ENCODE data around the gene SUFU.
A peak's percentile ranks its signal among the peaks of the same experiment; 100 is the strongest.

SUFU gene

DNA sequence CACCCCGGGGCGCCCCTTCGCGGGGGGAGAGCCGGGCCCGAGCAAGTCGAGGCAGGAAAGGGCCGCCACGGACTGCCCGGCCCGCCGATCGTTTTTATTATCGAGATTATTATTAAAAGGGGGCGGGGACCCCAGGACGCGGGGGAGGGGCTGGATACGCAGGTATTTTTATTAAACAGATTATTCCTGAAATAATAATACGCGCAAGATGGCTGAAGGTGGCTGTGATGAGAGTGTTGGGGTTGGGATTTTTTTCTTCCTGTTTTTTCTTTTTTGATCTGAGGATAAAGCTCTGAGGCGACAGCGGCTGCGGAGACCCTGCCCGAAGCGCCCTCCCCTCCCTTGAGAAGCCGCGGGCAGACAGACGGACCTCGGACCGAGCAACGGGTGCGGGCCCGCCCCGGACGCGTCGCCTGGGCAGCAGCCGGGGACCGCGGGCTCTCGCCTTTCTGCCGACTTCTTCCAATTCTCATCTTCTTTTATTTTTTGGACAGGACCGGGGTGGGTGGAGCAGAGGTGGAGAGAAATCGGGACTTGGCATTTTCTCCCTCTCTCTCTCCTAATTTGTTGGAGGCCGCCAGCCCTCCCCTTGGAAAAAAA, 139.1 kb downstream of the SUFU start:
- no peak for DNase-seq

DNA sequence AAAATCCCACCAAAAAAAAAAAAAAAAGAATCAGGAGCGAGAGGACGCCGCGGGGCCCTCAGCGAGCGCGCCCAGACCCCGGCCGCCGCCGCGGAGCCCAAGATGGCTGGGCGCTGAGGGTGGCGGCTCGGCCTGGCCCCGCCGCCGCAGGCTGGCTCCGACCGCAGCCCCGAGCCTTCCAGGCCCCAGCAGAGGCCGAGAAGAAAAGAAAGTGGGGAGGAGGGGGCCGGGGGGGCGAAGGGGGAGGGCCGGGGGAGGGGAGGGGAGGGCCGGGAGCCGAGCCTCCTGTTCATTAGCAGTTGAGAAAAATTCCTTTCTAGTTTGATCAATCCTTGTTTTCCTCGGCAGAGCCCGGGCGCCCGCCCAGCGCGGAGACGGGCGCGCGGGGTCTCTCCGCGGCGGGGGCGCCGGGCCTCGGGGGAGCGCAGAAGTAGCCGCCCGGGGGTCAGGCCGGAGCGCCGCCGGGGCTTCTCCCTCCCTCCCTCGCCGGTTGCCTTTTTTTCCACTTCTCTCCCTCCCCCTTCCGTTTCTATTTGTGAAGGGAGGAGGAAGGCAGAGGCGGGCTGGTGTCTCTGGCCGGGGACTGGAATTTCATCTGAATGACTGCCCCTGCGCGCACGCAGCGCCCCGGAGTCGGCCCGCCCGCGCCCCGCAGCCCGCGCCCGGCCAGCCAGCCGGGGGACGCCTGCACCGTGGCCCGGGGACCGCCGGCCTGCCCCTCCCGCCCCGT, 139.7 kb downstream of the SUFU start:
- DNase-seq = peak; percentile 14

DNA sequence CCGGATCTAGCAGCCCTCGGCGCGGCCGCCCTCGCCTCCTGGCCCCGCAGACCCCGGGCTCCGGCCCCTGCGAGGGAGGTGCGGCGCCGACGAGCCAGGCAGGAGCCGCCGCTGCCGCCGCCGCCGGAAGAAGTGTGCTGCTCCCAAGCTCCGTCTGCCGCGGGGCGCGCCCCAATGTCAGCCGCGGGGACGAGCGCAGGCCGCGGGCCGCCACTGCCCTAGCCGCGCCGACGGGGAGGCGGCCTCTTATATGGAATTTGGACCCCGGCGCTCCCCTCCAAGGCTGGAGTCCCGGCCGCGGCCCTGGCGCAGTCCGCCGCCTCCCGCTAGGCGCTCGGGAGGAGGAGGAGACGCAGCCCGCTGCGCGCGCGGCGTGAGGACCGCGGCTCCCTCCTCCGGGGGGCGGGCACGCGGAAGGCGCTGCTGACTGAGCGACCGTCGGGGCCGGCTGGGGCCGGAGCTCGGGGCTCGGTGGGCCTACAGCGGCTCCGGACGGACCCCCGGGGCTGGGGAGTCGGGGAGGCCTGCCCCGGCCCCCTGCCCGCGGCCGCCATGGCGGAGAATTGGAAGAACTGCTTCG, 140.4 kb downstream of the SUFU start, which contains the start of gene TRIM8:
Gene TRIM8 (plus strand): TSS at position 414 of the 580 bp plus-strand sequence. CDS start 139 bp downstream, at position 553.
- DNase-seq = no peak

DNA sequence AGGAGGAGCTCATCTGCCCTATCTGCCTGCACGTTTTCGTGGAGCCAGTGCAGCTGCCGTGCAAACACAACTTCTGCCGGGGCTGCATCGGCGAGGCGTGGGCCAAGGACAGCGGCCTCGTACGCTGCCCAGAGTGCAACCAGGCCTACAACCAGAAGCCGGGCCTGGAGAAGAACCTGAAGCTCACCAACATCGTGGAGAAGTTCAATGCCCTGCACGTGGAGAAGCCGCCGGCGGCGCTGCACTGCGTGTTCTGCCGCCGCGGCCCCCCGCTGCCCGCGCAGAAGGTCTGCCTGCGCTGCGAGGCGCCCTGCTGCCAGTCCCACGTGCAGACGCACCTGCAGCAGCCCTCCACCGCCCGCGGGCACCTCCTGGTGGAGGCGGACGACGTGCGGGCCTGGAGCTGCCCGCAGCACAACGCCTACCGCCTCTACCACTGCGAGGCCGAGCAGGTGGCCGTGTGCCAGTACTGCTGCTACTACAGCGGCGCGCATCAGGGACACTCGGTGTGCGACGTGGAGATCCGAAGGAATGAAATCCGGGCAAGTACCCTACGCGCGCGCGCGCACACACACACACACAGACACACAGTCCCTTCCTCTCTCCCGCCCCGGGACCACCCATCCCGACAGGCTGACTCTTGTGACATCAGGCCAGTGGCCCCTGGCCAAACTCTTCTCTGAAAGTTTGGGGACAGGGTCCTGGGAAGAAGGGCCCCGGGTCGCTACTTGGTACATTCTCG, 141.0 kb downstream of the SUFU start:
- DNase-seq = peak; percentile 57

- DNase-seq = no peak
These were observed 141.6 kb downstream of the SUFU start for GRCh38 chr10:102645388-102645740.

GRCh38 chr10:102645741-102646609, 142.2 kb downstream of the SUFU start:
- DNase-seq = no peak

DNA sequence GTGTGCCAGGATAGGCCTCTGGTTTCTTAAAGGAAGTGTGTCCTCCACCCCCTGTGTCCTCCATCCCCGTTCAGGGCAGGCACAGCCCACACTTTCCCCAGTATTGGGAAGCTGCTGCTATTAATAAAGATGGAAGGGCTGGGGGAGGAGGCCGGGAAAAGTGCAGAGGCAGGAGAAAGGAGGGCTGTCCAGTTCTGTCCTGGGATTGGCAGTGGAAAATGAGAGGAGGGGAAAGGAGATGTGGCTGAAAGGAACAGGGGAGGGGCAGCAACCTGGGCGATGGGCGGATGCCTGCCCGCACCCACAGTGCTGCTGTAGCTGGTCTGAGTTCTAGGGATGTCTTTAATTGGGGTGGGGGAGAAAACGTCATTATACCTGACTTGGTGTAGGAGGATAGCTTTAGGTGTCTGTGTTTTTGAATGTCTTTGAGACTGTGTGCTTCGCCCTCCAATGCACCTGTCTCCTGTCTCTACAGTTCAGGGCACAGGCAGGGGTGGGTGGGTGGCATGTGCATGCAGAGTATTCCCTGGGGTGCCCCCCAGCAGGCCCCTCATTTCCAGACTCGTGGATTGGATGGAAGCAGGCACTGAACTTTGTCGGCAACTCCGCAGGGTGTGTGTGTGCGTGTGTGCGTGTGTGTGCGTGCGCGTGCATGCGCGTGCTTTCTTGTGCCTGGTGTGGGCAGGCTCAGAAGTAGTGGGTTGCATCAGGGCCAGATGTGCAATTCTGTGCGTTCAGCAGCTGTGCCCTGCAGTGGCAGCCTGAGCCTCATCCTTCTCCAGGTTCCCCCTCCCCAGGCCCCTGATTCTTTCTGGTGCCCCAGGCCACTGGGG, 143.1 kb downstream of the SUFU start:
- DNase-seq = no peak

- DNase-seq = no peak
These were observed 143.9 kb downstream of the SUFU start for GRCh38 chr10:102647443-102648268.

- DNase-seq = no peak
These were observed 144.6 kb downstream of the SUFU start for GRCh38 chr10:102648269-102648888.

DNA sequence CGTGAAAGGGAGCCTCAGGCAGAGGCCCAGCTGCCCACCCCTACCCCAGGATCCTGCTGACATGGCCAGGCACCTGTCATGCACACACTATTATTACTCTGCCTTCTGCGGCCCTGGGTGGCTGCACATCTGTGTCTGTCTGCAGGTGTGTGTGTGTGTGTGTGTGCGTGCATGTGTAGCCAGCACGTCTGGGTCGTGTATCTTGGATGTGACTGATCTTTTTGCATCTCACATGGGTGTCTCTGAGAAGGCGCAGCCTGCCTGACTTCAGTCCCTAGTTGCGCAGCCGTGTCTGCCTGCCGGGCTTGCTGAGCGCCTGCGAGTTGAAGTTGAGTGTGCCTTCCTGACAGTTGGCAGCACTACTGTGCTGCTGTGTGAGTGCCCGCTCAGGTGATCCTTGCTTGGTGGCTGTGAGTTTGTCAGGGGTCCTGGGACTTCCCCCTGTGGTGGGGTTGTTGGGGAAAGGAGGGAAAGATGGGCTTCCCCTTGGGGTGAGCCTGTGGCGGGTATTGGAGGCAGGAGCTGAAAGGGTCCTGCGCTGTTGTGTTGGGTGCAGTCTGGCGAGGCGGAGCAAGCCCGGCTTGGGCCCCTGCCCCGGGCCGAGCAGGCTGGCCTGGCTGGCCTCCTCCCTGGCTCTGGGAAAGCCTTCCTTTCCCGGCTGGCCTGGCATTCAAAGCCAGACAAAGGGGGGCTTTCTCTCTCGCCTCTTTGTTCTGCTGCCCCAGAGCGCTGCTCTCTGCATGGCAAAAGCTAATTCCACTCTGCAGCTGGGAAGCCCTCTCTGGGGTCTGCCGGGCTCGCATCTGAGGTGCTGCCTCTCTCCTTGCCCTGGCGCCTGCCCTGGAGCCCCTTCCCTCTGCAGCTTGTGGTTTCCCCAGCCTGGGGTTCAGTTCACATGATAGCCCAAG, 145.4 kb downstream of the SUFU start:
- DNase-seq = no peak

GRCh38 chr10:102649797-102650654, 146.3 kb downstream of the SUFU start:
- no peak for DNase-seq

DNA sequence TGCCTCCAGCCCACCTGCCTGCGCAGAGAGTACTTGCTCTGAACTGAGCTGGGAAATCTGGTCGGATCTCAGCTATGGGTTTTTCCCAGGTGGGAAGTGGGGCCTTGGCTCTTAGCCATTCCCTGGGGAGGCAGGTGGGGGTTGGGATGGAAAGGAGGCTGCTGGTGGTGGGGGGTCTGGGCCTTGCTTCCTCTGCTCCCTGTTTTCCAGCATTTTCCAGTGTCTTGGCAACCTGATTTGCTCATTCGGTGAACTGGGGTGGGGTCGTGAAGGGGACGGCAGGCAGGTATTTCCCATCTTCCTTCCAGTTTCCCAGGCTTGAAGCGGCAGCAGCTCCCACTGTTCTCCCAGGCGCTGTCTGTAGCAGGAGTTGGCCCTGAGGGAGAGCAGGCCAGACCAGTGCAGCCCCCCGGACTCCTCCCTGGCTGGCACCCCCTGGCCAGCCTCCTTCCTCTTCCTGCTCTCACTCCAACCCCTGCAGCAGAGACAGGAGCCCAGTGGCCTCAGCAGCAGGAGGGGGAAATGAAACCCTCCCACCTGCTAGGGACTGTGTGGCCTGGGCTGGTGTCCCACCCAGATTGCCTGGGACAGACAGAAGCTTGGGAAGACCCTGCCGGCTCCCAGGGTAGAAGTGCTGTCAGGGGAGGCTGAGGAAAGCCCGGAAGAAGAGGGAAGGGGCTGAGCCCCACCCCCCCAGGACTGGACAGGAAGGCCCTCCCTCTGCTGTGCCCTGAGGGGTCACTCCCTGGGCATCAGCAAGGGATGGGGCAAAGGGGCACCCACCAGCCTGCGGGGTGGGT, 147.1 kb downstream of the SUFU start:
- no peak for DNase-seq

GRCh38 chr10:102651455-102652169, 147.8 kb downstream of the SUFU start:
- no peak for DNase-seq

GRCh38 chr10:102652170-102652916, 148.6 kb downstream of the SUFU start:
- no peak for DNase-seq

DNA sequence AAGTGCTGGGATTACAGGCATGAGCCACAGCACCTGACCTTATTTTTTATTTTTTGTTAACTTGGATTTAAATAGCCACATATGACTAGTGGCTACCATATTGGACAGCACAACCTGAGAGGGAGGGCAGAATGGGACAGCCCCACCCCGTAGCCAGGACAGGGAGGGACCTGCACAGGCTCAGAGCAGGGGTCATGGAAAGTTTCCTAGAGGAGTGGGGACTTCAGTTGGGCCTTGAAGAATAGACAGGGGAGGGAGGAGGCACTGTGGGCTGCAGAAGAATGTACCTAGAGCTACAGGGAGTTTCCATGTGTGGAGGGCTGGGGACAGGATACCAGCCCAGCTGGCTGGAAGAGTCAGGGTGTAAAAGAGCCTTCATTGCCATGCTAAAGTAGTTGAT, 149.3 kb downstream of the SUFU start:
- no peak for DNase-seq

DNA sequence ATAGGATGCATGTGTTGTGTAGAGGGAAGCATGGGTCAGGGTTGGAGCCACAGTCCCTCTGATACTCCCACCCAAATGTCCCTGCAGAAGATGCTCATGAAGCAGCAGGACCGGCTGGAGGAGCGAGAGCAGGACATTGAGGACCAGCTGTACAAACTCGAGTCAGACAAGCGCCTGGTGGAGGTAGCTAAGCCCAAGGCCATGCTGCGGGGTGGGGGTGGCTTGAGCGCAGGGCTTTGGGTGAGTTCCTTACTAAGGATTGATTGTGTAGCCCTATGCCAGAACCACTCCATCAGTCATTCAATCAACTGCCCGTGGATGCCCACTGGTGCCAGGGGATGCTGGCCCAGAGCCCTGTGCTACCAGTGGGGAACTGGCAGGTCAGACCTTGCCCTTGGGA, 150.8 kb downstream of the SUFU start:
- DNase-seq = no peak

All from NCI-H774 (cell line).